Measurements from ENCODE around the gene MAGIX.
"Not testable (repeated sequence)": the region's sequence is repeated elsewhere in the genome, so short reads cannot be mapped to it uniquely, and the experiment has no call there.

MAGIX gene

GRCh38 chrX:49173544-49173943 lies 11.0 kb downstream of the MAGIX start:
- not testable (repeated sequence) for H3K4me1 ChIP-seq (ENCODE audit: control insufficient read depth, insufficient read depth, low read length)

GRCh38 chrX:49174723-49175122 lies 12.2 kb downstream of the MAGIX start:
- no peak overlapping the region for H3K4me3 ChIP-seq (ENCODE audit: low read depth, low read length)
- no peaks in the 10 kb centered on the region for H3K4me1 ChIP-seq (ENCODE audit: control insufficient read depth, insufficient read depth, low read length)
- H3K27ac ChIP-seq (ENCODE audit: low read depth, low read length) = no peak overlapping the region
- peaks cover 13% of the 10 kb centered on the region for H3K36me3 ChIP-seq (ENCODE audit: control insufficient read depth, insufficient read depth, low read length)
- peaks cover 10% of the 10 kb centered on the region; the same call in 1 of the 2 replicates for H3K27me3 ChIP-seq (ENCODE audit: control insufficient read depth, insufficient read depth, low read length)
- no peak overlapping the region for H3K9ac ChIP-seq (ENCODE audit: low read depth, low read length)
- H3K9me3 ChIP-seq (ENCODE audit: control insufficient read depth, insufficient read depth, low read length) = peaks cover 22% of the 10 kb centered on the region

More at GRCh38 chrX:49173544-49173943, 11.0 kb downstream of the MAGIX start:
- H3K27me3 ChIP-seq (ENCODE audit: control insufficient read depth, insufficient read depth, low read length); H3K9ac ChIP-seq (ENCODE audit: low read depth, low read length); H3K27ac ChIP-seq (ENCODE audit: low read depth, low read length); H3K4me3 ChIP-seq (ENCODE audit: low read depth, low read length): not testable (repeated sequence)
- Histone ChIP-seq H3K36me3 (ENCODE audit: control insufficient read depth, insufficient read depth, low read length) (peaks cover 13% of the 10 kb centered on the region), H3K9me3 (ENCODE audit: control insufficient read depth, insufficient read depth, low read length) (peaks cover 23% of the 10 kb centered on the region)

DNA sequence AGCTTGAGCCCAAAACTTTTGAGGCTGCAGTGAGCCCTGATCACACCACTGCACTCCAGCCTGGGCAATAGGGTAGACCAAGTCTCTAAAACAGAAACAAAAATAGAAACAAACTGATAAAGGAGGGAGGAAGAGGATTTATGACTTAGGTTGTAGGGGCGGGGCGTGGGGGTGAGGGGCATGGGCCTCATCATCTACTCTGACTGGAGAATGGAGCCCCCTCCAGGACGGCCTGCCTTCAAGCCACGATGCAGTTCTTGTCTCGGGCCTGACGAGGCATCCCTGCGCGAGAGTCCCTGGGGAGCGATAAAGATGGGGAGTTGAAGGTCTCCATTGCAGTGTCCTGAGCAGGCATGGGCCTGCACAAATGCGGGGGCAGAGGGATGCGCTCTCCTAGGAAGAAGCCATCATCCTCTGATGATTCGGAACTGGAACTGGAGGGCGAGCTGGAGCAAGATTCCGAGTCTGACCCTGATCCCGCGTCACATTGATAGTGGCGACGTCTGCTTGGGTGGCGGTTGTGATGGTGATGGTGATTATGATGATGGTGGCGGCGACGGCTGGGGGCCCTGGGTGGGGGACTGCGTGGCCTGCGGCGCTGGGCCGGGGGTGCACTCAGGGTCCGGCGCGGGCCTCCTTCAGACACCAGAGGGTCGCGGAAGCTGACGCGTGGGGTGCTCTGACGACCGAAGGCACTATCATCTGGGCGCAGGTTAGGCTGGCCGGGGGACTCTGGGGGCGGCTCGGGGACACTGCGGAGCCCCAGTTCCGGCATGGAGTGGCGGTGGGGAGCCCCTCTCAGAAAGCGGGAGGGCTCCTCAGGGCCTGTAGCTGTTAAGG lies 13.1 kb downstream of the MAGIX start:
- H3K9me3 ChIP-seq (ENCODE audit: control insufficient read depth, insufficient read depth, low read length) = peaks cover 19% of the 10 kb centered on the region
- no peak overlapping the region for H3K9ac ChIP-seq (ENCODE audit: low read depth, low read length)
- H3K4me3 ChIP-seq (ENCODE audit: low read depth, low read length) = no peak overlapping the region
- peaks cover 13% of the 10 kb centered on the region for H3K36me3 ChIP-seq (ENCODE audit: control insufficient read depth, insufficient read depth, low read length)
- peaks cover 10% of the 10 kb centered on the region; the same call in 1 of the 2 replicates for H3K27me3 ChIP-seq (ENCODE audit: control insufficient read depth, insufficient read depth, low read length)
- no peak overlapping the region for H3K27ac ChIP-seq (ENCODE audit: low read depth, low read length)
- no peaks in the 10 kb centered on the region for H3K4me1 ChIP-seq (ENCODE audit: control insufficient read depth, insufficient read depth, low read length)

GRCh38 chrX:49176421-49177326 lies 14.1 kb downstream of the MAGIX start:
- Histone ChIP-seq H3K27me3 (ENCODE audit: control insufficient read depth, insufficient read depth, low read length) (peaks cover 10% of the 10 kb centered on the region; the same call in 1 of the 2 replicates), H3K36me3 (ENCODE audit: control insufficient read depth, insufficient read depth, low read length) (peaks cover 13% of the 10 kb centered on the region), H3K4me1 (ENCODE audit: control insufficient read depth, insufficient read depth, low read length) (no peaks in the 10 kb centered on the region), H3K4me3 (ENCODE audit: low read depth, low read length) (no peak overlapping the region), H3K27ac (ENCODE audit: low read depth, low read length) (no peak overlapping the region), H3K9me3 (ENCODE audit: control insufficient read depth, insufficient read depth, low read length) (peaks cover 22% of the 10 kb centered on the region), H3K9ac (ENCODE audit: low read depth, low read length) (no peak overlapping the region)

GRCh38 chrX:49177338-49177833 lies 14.8 kb downstream of the MAGIX start:
- peaks cover 25% of the 10 kb centered on the region for H3K9me3 ChIP-seq (ENCODE audit: control insufficient read depth, insufficient read depth, low read length)
- no peak overlapping the region for H3K27ac ChIP-seq (ENCODE audit: low read depth, low read length)
- no peak overlapping the region for H3K9ac ChIP-seq (ENCODE audit: low read depth, low read length)
- H3K36me3 ChIP-seq (ENCODE audit: control insufficient read depth, insufficient read depth, low read length) = peaks cover 13% of the 10 kb centered on the region
- H3K4me3 ChIP-seq (ENCODE audit: low read depth, low read length) = no peak overlapping the region
- 0 out of 2 replicates have a peak, but pooled peaks cover 5% of the 10 kb centered on the region for H3K27me3 ChIP-seq (ENCODE audit: control insufficient read depth, insufficient read depth, low read length)
- H3K4me1 ChIP-seq (ENCODE audit: control insufficient read depth, insufficient read depth, low read length) = no peaks in the 10 kb centered on the region

DNA sequence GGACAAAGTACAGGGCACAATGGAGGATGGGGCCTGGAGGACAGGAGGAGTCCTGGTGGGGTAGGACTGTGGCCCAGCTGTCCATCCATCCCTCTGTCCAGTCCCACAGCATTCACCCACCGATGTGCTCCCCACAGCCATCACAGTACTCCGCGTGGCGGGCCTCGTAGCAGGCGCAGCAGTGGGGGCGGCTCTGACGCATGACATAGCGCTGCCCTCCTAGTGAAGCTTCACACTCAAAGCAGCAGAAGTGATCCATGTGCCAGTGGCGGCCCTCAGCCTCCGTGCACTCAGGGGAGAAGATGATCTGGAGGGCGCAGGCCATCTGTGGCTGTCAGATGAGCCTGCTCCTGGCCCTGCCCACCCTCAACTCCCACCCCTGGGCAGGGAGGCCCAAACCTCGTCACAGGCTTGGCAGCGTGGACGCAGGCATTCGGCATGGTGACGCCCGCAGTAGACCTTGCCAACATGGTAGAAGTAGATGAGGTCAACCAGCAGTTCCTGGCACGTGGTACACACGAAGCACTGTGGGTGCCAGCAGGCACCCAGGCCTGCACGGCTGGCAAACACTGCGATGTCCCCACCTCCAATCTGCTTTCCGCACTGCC lies 15.4 kb downstream of the MAGIX start:
- Histone ChIP-seq H3K9me3 (ENCODE audit: control insufficient read depth, insufficient read depth, low read length) (peaks cover 25% of the 10 kb centered on the region), H3K27me3 (ENCODE audit: control insufficient read depth, insufficient read depth, low read length) (no peaks in the 10 kb centered on the region), H3K9ac (ENCODE audit: low read depth, low read length) (no peak overlapping the region), H3K27ac (ENCODE audit: low read depth, low read length) (no peak overlapping the region), H3K4me3 (ENCODE audit: low read depth, low read length) (no peak overlapping the region), H3K4me1 (ENCODE audit: control insufficient read depth, insufficient read depth, low read length) (no peaks in the 10 kb centered on the region), H3K36me3 (ENCODE audit: control insufficient read depth, insufficient read depth, low read length) (peaks cover 13% of the 10 kb centered on the region)

GRCh38 chrX:49178537-49178936 lies 16.0 kb downstream of the MAGIX start:
- Histone ChIP-seq H3K36me3 (ENCODE audit: control insufficient read depth, insufficient read depth, low read length) (peaks cover 16% of the 10 kb centered on the region), H3K4me1 (ENCODE audit: control insufficient read depth, insufficient read depth, low read length) (no peaks in the 10 kb centered on the region), H3K9ac (ENCODE audit: low read depth, low read length) (no peak overlapping the region), H3K27me3 (ENCODE audit: control insufficient read depth, insufficient read depth, low read length) (no peaks in the 10 kb centered on the region), H3K9me3 (ENCODE audit: control insufficient read depth, insufficient read depth, low read length) (peaks cover 20% of the 10 kb centered on the region), H3K27ac (ENCODE audit: low read depth, low read length) (no peak overlapping the region), H3K4me3 (ENCODE audit: low read depth, low read length) (no peak overlapping the region)

DNA sequence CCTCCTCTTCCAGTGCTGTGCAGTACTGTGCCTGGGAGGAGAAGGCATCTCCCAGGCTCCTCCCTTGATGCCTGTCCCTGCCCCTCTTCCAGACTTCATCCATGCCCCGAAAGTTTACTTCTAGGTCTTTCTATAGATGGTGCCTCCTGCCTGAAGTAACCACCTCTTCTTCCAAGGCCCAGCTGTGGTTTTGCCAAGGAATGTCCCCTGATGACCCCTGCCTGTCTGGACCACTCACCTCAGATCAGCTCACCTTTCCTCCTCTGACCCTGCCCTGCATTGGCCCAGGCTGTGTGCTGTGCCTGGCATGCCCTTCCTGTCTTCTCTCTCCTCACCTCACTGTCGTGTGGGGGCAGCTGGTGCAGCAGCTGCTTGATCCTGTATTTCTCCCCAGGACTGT lies 16.8 kb downstream of the MAGIX start:
- H3K27me3 ChIP-seq (ENCODE audit: control insufficient read depth, insufficient read depth, low read length) = no peaks in the 10 kb centered on the region
- peaks cover 16% of the 10 kb centered on the region for H3K9me3 ChIP-seq (ENCODE audit: control insufficient read depth, insufficient read depth, low read length)
- H3K36me3 ChIP-seq (ENCODE audit: control insufficient read depth, insufficient read depth, low read length) = peaks cover 16% of the 10 kb centered on the region
- H3K4me1 ChIP-seq (ENCODE audit: control insufficient read depth, insufficient read depth, low read length) = no peaks in the 10 kb centered on the region
- H3K9ac ChIP-seq (ENCODE audit: low read depth, low read length) = no peak overlapping the region
- H3K4me3 ChIP-seq (ENCODE audit: low read depth, low read length) = no peak overlapping the region
- H3K27ac ChIP-seq (ENCODE audit: low read depth, low read length) = no peak overlapping the region

DNA sequence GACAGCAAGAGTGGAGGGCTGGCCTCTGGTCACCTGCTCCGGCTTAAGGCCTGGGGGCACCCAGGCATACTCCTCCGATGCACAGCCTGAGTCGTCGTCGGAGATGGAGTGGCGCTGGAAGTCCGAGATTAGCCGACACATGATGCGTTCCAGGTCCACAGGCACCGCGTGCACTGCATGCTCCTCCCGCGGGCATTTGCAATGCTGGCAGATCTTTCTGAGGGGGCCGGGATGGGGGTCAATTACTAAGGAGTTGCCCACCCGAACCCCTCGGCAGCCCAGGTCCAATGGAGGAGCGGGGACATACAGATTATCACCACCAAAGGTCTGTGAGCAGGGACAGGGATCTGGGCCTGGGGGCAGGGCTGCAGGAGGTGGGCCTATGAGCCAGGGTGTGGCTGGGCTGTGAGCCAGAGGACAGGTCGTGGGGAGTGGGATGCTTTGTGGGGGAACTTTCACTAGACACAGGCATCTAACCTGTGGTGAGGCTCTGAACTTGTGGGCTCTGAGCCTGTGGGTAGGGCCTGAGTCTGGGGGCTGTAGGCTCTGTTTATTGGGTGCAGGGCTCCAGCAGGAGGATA lies 21.2 kb downstream of the MAGIX start:
- H3K36me3 ChIP-seq (ENCODE audit: control insufficient read depth, insufficient read depth, low read length) = peaks cover 3% of the 10 kb centered on the region
- H3K9me3 ChIP-seq (ENCODE audit: control insufficient read depth, insufficient read depth, low read length) = peaks cover 30% of the 10 kb centered on the region
- peak overlapping the region; percentile 40 for H3K4me3 ChIP-seq (ENCODE audit: low read depth, low read length)
- H3K27me3 ChIP-seq (ENCODE audit: control insufficient read depth, insufficient read depth, low read length) = no peaks in the 10 kb centered on the region
- H3K9ac ChIP-seq (ENCODE audit: low read depth, low read length) = no peak overlapping the region
- no peaks in the 10 kb centered on the region for H3K4me1 ChIP-seq (ENCODE audit: control insufficient read depth, insufficient read depth, low read length)
- H3K27ac ChIP-seq (ENCODE audit: low read depth, low read length) = peak overlapping the region; percentile 54

Measured in HUES48 (cell line).